Measurements from ENCODE around the gene DHH. TPM values are rescaled to one million over a fixed set of nuclear protein-coding genes. Genes with fewer than 3 reads are reported as not detected.

Gene DHH
- total and polyA plus RNA-seq, 9 of the 15 experiments (the other 6 are each of a cell fraction or from before 2014, with no cell fraction given), result 0.07 to 2.6 (median 0.54) TPM

GRCh38 chr12:49110464-49111155, 16.0 kb upstream of the DHH start, which contains the start of gene LMBR1L (continued):
- TF ChIP-seq PKNOX1 (IDR thresholded peaks at IDR 0.05) (peak; percentile 99), CREB3L1 (IDR thresholded peaks at IDR 0.05; ENCODE audit: borderline replicate concordance, low read depth) (0 out of 2 replicates have a peak, but pooled peaks have one; percentile 48), CEBPG (CRISPR knock-in tag; IDR thresholded peaks at IDR 0.05) (0 out of 2 replicates have a peak, but pooled peaks have one; percentile 11), CEBPG (tag; conservative IDR thresholded peaks at IDR 0.05 in 1 of 2, IDR thresholded peaks at IDR 0.05 in 1 of 2) (no peak), MBD2 (IDR thresholded peaks at IDR 0.05; ENCODE audit: borderline replicate concordance, low read depth) (peak; percentile 91), ELF1 (tag; IDR thresholded peaks at IDR 0.05) (no peak), ZNF263 (CRISPR knock-in tag; IDR thresholded peaks at IDR 0.05; ENCODE audit: borderline replicate concordance) (peak; percentile 56; the same call in 1 of the 2 replicates), NR2F6 (CRISPR knock-in tag; IDR thresholded peaks at IDR 0.05) (no peak)
